ENCODE measurements around the gene ZNF791. TPM values are rescaled to one million over a fixed set of nuclear protein-coding genes. Genes with fewer than 3 reads are reported as not detected.
"Not testable (repeated sequence)": the region's sequence is repeated elsewhere in the genome, so short reads cannot be mapped to it uniquely, and the experiment has no call there.

ZNF791 gene
- total RNA-seq, 4 donors from 2014 or later, result 14.0 to 21.6 (median 17.3) TPM

DNA sequence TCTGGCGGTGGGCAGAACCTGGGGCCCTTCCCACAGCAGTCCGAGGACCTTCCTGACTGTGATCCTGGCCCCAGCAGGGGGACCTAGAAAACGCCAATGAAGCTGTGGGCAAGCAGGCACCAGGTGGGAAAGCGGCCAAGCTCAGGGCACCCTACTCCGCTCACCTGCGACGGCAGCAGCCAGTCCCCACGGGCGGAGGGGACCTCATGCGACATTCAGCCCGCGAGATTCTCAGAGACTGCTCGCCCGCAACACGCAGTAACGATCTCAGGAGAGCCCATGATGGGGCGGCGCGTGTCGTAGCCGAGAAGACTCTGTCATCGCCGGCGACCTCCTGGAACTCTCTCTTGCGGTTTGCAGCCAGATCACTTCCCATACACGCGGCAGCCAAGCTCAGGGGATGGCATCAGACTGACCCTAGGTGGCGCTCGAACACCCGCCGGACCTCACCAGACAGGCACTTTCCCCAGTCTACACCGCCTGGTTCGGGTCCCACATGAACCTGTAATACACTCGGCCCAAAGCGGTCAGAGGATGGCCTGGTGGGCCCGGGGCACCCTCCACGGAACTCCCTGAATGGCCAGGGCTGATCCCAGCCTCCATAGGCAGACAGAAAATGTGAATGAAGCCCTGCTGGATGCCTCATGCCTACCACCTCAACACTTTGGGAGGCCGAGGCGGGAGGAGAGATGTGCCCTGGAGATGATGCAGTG, 29.3 kb downstream of the ZNF791 start:
- no peak for TF ChIP-seq POLR2A (IDR thresholded peaks at IDR 0.05; ENCODE audit: low read depth)
- TF ChIP-seq CTCF (IDR thresholded peaks at IDR 0.05), result peak; percentile 68 to 88 (median 75)
- no peak for TF ChIP-seq EP300 (IDR thresholded peaks at IDR 0.05)
- TF ChIP-seq POLR2AphosphoS5 (IDR thresholded peaks at IDR 0.05), result peak in 1 of 2 donors; percentile 53
- WGBS, result 30% methylated on average over 8 of the region's 39 CpGs
- no peaks in the 10 kb centered on the region for H3K27me3 ChIP-seq
- peak; percentile 93 for DNase-seq (ENCODE audit: extremely low spot score)
- no peaks in the 10 kb centered on the region for H3K9me3 ChIP-seq
- H3K4me1 ChIP-seq, result peaks cover 9 to 14% (median 12%) of the 10 kb centered on the region in 4 donors
- peak overlapping the region; percentile 31 to 53 (median 37) for H3K4me3 ChIP-seq
- intact Hi-C loops (cut with DNase I), result no loop called here
- no peak overlapping the region for H3K27ac ChIP-seq (replicated peaks in 1 of 4)
- no peaks in the 10 kb centered on the region for H3K36me3 ChIP-seq

GRCh38 chr19:12641456-12641855, 30.7 kb downstream of the ZNF791 start:
- DNase-seq (ENCODE audit: extremely low spot score), result no peak
- H3K4me3 ChIP-seq, result no peak overlapping the region
- no peaks in the 10 kb centered on the region for H3K36me3 ChIP-seq
- H3K27me3 ChIP-seq, result no peaks in the 10 kb centered on the region
- 74% methylated on average over 13 of the region's 13 CpGs for WGBS
- H3K4me1 ChIP-seq, result peaks cover 9 to 14% (median 12%) of the 10 kb centered on the region in 4 donors
- no peak for TF ChIP-seq POLR2AphosphoS5 (IDR thresholded peaks at IDR 0.05)
- no peak for TF ChIP-seq CTCF (IDR thresholded peaks at IDR 0.05)
- TF ChIP-seq POLR2A (IDR thresholded peaks at IDR 0.05; ENCODE audit: low read depth), result no peak
- TF ChIP-seq EP300 (IDR thresholded peaks at IDR 0.05), result no peak
- intact Hi-C loops (cut with DNase I), result no loop called here
- no peaks in the 10 kb centered on the region for H3K9me3 ChIP-seq
- H3K27ac ChIP-seq (replicated peaks in 1 of 4), result no peak overlapping the region

- Histone ChIP-seq H3K27ac (replicated peaks in 1 of 4) (no peak overlapping the region), H3K4me3 (no peak overlapping the region), H3K9me3 (no peaks in the 10 kb centered on the region), H3K4me1 (peaks cover 9 to 19% (median 16%) of the 10 kb centered on the region in 4 donors), H3K36me3 (no peaks in the 10 kb centered on the region), H3K27me3 (no peaks in the 10 kb centered on the region)
- DNase-seq (ENCODE audit: extremely low spot score), result no peak
- intact Hi-C loops (cut with DNase I), result no loop called here
- WGBS, result 95% methylated on average over 20 of the region's 26 CpGs
- no peak for TF ChIP-seq POLR2AphosphoS5 (IDR thresholded peaks at IDR 0.05)
- TF ChIP-seq POLR2A (IDR thresholded peaks at IDR 0.05; ENCODE audit: low read depth), result no peak
- TF ChIP-seq EP300 (IDR thresholded peaks at IDR 0.05), result no peak
- no peak for TF ChIP-seq CTCF (IDR thresholded peaks at IDR 0.05)
These were observed 31.8 kb downstream of the ZNF791 start for GRCh38 chr19:12642506-12642905.

DNA sequence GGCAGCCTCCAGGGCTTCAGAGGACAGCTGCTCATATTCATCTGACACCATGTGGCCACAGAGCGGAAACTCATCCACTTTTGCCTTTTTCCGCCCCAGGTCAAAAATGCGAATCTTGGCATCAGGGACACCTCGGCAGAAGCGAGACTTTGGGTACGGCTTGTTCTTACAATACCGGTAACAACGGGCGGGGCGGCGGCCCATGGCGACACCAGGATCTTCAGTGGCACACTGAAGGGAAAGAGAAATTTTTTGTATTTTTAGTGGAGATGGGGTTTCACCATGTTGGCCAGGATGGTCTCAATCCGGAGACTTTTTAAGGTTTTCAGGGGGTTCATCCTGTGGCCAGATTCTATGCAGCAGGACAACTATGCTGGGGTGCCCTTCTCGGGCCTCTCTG, 33.0 kb downstream of the ZNF791 start:
- H3K4me1 ChIP-seq, result peaks cover 20 to 31% (median 28%) of the 10 kb centered on the region in 4 donors
- H3K36me3 ChIP-seq; H3K27me3 ChIP-seq; intact Hi-C loops (cut with DNase I); DNase-seq (ENCODE audit: extremely low spot score); H3K9me3 ChIP-seq; H3K27ac ChIP-seq (replicated peaks in 1 of 4); H3K4me3 ChIP-seq: not testable (repeated sequence)
- 93% methylated on average over 14 of the region's 14 CpGs for WGBS

GRCh38 chr19:12646551-12646950, 35.8 kb downstream of the ZNF791 start:
- H3K27me3 ChIP-seq, result no peaks in the 10 kb centered on the region
- H3K4me3 ChIP-seq, result no peak overlapping the region
- H3K4me1 ChIP-seq, result peaks cover 11 to 22% (median 15%) of the 10 kb centered on the region in 4 donors
- DNase-seq (ENCODE audit: extremely low spot score), result no peak
- no peak for TF ChIP-seq POLR2A (IDR thresholded peaks at IDR 0.05; ENCODE audit: low read depth)
- TF ChIP-seq POLR2AphosphoS5 (IDR thresholded peaks at IDR 0.05), result no peak
- no peak for TF ChIP-seq EP300 (IDR thresholded peaks at IDR 0.05)
- TF ChIP-seq CTCF (IDR thresholded peaks at IDR 0.05), result no peak
- no peak overlapping the region for H3K27ac ChIP-seq (replicated peaks in 1 of 4)
- H3K9me3 ChIP-seq, result no peaks in the 10 kb centered on the region
- peaks cover 0 to 7% (median 0%) of the 10 kb centered on the region in 4 donors for H3K36me3 ChIP-seq
- intact Hi-C loops (cut with DNase I), result no loop called here
- WGBS, result 86% methylated on average over 10 of the region's 10 CpGs
